Gastroesophageal sphincter (tissue), 3 donors: ENCODE data around the gene LTB4R.

ENCODE experiments used
- EP300 ChIP-seq: sonication (generic); formaldehyde crosslinking; IDR thresholded peaks from one replicate; pipeline ENCODE4 v1.6.1; 2017; ENCODE audit warnings: antibody characterized with exemption, mild to moderate bottlenecking
- TF ChIP-seq, protein P1 (sequence below), 4 experiments: fragments of 200-600 bp in 2 of 4; fragments of 450-650 bp in 2 of 4; sonication (generic) in 1 of 4; IDR thresholded peaks; one replicate each; pipeline ENCODE4 v1.5.1; 2017 to 2019; ENCODE audit warnings: antibody characterized with exemption in 4 of 4, mild to moderate bottlenecking in 2 of 4, moderate library complexity in 2 of 4

DNA sequence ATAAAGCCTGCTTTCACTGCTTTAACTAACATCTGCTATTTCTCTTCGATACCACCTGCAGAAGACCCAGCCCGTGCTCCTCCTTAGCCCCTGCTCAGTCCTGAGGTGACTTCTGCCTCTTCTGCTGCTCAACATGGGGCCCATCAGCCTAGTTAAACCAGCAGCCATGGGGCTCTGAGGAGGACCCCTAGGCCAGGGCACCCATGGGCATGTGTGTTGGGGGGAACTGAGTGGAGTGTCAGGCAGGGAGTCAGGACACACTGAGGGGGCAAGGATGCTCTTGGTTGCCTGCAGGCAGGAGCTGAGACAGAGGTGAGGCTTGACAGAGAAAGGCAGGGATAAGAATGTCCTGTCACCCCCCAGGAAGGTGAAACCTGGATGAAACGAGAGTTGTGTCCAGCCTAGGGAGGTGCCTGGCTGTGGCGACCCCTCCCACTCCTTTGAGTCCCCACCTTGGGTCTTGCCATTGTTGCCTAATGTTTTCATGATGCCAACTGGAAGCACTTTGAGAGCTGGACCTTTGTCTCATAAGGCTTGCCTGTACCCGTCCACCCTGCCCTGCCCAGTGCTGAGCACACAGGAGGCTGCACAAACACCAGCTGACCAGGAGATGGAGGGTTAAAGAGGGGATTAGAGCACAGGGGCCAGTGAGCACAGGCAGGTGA, 27.4 kb upstream of the LTB4R start:
- TF ChIP-seq, protein P1, sequence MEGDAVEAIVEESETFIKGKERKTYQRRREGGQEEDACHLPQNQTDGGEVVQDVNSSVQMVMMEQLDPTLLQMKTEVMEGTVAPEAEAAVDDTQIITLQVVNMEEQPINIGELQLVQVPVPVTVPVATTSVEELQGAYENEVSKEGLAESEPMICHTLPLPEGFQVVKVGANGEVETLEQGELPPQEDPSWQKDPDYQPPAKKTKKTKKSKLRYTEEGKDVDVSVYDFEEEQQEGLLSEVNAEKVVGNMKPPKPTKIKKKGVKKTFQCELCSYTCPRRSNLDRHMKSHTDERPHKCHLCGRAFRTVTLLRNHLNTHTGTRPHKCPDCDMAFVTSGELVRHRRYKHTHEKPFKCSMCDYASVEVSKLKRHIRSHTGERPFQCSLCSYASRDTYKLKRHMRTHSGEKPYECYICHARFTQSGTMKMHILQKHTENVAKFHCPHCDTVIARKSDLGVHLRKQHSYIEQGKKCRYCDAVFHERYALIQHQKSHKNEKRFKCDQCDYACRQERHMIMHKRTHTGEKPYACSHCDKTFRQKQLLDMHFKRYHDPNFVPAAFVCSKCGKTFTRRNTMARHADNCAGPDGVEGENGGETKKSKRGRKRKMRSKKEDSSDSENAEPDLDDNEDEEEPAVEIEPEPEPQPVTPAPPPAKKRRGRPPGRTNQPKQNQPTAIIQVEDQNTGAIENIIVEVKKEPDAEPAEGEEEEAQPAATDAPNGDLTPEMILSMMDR (IDR thresholded peaks at IDR 0.05): no peak
- no peak for TF ChIP-seq EP300
